Ureter (tissue), 1 donor: ENCODE results near the gene VWA2. TPM values are rescaled to one million over a fixed set of nuclear protein-coding genes. Genes with fewer than 3 reads are reported as not detected.
A peak's percentile ranks its signal among the peaks of the same experiment; 100 is the strongest.

ENCODE experiments used
- DNase-seq: peaks from one replicate; pipeline ENCODE4 v3.0.0-alpha.2; 2020; ENCODE audit warnings: low spot score
- total RNA-seq: library from RNA; stranded (reverse); gene quantifications from one replicate; pipeline ENCODE4 v1.2.4, GENCODE V29; 2023
- donor health status: DM: yes; HTN: yes; CAD: no.

Gene VWA2
- total RNA-seq, 1 donor from 2014 or later, result 5.1 TPM

GRCh38 chr10:114297136-114297705 is 58.2 kb downstream of the VWA2 start:
- no peak for DNase-seq

- no peak for DNase-seq
Measured at GRCh38 chr10:114300036-114300645, 61.1 kb downstream of the VWA2 start.

GRCh38 chr10:114301177-114301576 is 62.1 kb downstream of the VWA2 start:
- DNase-seq, result no peak

- DNase-seq, result no peak
Measured at GRCh38 chr10:114301951-114302710, 63.1 kb downstream of the VWA2 start.

- DNase-seq, result no peak
Measured at GRCh38 chr10:114303556-114303955, 64.5 kb downstream of the VWA2 start.

GRCh38 chr10:114304017-114304570 is 65.0 kb downstream of the VWA2 start:
- peak; percentile 91 for DNase-seq

- peak; percentile 57 for DNase-seq
Measured at GRCh38 chr10:114304571-114305421, 65.7 kb downstream of the VWA2 start.

- DNase-seq, result no peak
Measured at GRCh38 chr10:114305521-114305925, 66.5 kb downstream of the VWA2 start.

- DNase-seq, result no peak
Measured at GRCh38 chr10:114306116-114306973, 67.3 kb downstream of the VWA2 start.

GRCh38 chr10:114307731-114308130 is 68.7 kb downstream of the VWA2 start:
- no peak for DNase-seq

GRCh38 chr10:114308531-114309363 is 69.7 kb downstream of the VWA2 start:
- no peak for DNase-seq

GRCh38 chr10:114309364-114309651 is 70.3 kb downstream of the VWA2 start:
- DNase-seq, result no peak

- DNase-seq, result no peak
Measured at GRCh38 chr10:114310346-114310745, 71.3 kb downstream of the VWA2 start.

GRCh38 chr10:114311023-114311422 is 72.0 kb downstream of the VWA2 start:
- no peak for DNase-seq

GRCh38 chr10:114311496-114312209 is 72.6 kb downstream of the VWA2 start:
- DNase-seq, result no peak

- DNase-seq, result no peak
Measured at GRCh38 chr10:114313139-114313538, 74.1 kb downstream of the VWA2 start.

GRCh38 chr10:114313866-114314265 is 74.8 kb downstream of the VWA2 start:
- DNase-seq, result no peak

- no peak for DNase-seq
Measured at GRCh38 chr10:114315566-114316420, 76.7 kb downstream of the VWA2 start.

- no peak for DNase-seq
Measured at GRCh38 chr10:114316744-114317143, 77.7 kb downstream of the VWA2 start.
